GM18861 (cell line): Measurements from ENCODE around the gene DHPS.
"Not testable (repeated sequence)": the region's sequence is repeated elsewhere in the genome, so short reads cannot be mapped to it uniquely, and the experiment has no call there.

Experiments
- ATAC-seq: cut with Tn5 transposase; IDR thresholded peaks from one replicate; pipeline ENCODE4 v1.9.1; 2021; ENCODE audit not compliant: unreplicated experiment

Gene DHPS

DNA sequence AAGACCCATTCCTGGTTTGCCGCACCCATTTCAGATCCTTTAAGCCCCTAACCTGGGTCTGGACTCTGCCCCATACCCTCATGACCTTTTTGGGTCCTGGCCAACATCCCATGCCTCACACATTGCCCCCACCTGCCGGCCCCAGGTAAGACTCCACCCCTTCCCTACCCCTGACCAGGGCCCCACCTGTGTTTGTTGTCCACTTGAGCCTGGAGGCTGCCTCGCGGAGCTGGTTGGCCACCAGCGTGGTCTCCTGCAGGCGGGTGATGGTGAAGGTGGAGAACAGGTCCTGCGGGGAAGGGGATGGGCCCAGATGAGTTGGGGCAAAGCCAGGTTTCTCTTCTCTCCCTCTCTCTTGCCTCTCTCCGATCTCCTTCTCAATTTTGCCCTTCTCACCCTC lies 34.6 kb downstream of the DHPS start:
- ATAC-seq: no peak

DNA sequence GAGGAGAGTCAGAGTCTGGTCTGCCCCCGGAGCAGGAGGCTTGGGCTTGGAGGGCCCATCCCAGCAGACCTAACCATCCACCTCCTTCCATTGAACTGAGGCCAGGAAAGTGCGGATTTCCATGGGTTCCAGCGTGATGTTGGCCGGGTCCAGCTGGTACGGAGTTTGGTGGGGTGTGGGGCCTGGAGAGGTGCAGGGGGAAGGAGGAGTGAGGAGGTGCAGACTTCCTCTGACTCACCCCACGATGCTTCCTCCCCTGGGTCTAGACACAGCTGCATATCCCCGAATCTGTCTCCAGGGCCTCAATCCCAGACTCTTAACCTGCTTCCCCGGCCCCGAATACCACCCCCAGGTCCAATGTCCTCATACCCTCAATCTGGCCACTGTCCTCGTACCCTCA lies 35.1 kb downstream of the DHPS start:
- no peak for ATAC-seq

DNA sequence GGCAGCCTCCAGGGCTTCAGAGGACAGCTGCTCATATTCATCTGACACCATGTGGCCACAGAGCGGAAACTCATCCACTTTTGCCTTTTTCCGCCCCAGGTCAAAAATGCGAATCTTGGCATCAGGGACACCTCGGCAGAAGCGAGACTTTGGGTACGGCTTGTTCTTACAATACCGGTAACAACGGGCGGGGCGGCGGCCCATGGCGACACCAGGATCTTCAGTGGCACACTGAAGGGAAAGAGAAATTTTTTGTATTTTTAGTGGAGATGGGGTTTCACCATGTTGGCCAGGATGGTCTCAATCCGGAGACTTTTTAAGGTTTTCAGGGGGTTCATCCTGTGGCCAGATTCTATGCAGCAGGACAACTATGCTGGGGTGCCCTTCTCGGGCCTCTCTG lies 38.0 kb downstream of the DHPS start:
- not testable (repeated sequence) for ATAC-seq

DNA sequence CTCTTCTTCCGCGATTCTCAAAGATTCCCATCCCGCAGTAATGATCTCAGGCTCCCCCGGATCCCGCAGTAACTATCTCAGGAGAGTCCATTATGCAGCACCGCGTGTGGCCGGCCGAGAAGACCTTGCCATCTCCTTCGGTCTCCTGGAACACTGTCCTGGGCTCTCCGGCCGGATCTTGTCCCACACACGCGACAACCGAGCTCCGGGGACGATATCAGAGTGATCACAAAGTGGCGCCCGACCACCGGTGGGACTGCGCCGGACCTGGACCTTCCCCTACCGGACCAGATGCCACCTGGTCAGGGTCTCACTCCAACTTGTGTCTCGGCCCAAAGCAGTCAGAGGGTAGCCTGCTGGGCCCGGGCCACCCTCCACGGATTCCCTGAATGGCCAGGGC lies 39.2 kb downstream of the DHPS start:
- no peak for ATAC-seq

DNA sequence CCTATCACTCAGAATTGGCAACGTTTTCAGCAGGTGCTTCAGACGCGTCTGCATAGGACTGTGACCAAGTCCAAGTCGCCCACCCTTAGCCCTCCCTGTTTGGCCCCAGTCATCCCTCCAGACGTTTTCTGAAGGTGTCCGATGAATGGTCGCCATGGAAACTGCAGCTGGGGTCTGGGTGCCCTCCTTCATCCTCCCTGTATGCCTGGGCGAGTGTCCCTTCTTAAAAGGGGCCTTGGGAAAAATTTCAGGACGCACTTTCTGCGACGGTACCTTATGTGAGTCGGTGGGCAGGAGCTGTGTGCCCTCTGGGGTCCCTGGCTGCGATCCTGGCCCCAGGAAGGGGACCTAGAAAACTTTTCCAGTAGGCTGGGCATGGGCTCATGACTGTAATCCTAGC lies 40.2 kb downstream of the DHPS start:
- ATAC-seq: no peak

DNA sequence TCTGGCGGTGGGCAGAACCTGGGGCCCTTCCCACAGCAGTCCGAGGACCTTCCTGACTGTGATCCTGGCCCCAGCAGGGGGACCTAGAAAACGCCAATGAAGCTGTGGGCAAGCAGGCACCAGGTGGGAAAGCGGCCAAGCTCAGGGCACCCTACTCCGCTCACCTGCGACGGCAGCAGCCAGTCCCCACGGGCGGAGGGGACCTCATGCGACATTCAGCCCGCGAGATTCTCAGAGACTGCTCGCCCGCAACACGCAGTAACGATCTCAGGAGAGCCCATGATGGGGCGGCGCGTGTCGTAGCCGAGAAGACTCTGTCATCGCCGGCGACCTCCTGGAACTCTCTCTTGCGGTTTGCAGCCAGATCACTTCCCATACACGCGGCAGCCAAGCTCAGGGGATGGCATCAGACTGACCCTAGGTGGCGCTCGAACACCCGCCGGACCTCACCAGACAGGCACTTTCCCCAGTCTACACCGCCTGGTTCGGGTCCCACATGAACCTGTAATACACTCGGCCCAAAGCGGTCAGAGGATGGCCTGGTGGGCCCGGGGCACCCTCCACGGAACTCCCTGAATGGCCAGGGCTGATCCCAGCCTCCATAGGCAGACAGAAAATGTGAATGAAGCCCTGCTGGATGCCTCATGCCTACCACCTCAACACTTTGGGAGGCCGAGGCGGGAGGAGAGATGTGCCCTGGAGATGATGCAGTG lies 41.6 kb downstream of the DHPS start:
- ATAC-seq: no peak

DNA sequence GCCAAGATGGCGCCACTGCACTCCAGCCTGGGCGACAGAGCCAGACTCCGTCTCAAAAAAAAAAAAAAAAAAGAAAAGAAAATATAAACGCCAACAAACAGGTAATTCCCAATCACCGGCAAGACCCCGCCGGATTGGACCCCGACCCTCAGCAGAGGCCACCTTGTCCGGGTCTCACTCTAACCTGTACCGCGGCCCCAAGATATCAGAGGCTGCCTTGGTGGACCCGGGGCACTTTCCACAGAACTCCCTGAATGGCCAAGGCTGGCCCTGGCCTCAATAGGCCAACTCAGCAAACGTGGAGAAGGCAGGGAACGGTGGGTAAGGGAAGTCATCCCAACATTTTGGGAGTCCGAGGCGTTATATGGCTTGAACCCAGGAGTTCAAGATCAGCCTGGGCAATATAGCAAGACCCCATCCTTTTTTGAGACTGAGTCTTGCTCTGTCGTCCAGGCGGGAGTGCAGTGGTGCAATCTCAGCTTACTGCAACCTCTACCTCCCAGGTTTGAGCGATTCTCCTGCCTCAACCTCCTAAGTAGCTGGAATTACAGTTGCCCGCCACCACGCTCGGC lies 43.0 kb downstream of the DHPS start:
- no peak for ATAC-seq

DNA sequence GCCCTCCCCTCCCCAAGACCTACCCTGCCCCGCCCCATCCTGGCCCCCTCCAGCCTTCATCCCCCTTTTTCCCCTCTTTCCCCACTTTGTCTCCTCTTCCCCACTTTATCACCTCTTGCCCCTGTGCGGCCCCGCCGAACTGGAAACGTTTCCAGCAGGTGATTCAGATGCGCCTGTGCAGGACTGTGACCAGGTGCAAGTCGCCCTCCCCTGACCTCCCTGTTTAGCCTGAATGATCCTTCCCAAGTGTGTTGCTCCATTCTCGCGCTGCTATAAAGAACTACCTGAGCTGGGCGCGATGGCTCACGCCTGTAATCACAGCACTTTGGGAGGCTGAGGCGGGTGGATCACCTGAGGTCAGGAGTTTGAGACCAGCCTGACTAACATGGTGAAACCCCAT lies 45.0 kb downstream of the DHPS start:
- ATAC-seq: no peak

DNA sequence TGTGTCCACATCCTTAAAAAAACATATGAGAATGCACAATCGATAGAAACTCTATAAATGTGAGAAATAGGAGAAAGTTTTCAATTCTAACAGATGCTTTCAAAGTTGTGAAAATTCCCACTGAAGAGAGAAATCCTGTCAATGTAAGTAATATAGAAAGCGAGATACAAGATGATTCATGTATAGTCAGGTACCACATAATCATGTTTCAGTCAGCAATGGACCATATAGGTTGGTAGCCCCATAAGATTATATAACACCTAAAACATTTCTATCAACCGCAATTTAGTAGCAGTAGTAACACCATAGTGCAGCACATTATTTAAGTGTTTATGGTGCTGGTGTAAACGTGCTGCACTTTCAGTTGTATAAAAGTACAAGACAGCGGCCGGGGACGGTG lies 52.5 kb downstream of the DHPS start:
- ATAC-seq: no peak

DNA sequence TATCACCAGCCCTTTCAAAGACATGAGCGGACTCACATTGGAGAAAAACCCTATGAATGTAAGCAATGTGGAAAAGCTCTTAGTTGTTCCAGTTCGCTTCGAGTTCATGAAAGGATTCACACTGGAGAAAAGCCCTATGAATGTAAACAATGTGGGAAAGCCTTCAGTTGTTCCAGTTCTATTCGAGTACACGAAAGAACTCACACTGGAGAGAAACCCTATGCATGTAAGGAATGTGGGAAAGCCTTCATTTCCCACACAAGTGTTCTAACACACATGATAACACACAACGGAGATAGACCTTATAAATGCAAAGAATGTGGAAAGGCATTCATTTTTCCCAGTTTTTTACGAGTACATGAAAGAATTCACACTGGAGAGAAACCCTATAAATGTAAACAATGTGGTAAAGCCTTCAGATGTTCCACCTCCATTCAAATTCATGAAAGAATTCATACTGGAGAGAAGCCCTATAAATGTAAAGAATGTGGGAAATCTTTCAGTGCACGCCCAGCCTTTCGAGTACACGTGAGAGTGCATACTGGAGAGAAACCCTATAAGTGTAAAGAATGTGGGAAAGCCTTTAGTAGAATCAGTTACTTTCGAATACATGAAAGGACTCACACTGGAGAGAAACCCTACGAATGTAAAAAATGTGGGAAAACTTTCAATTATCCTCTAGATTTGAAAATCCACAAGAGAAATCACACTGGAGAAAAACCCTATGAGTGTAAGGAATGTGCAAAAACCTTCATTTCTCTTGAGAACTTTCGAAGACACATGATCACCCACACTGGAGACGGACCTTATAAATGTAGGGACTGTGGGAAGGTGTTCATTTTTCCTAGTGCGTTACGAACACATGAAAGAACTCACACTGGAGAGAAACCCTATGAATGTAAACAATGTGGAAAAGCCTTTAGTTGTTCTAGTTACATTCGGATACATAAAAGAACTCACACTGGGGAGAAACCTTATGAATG lies 53.3 kb downstream of the DHPS start:
- ATAC-seq: no peak

DNA sequence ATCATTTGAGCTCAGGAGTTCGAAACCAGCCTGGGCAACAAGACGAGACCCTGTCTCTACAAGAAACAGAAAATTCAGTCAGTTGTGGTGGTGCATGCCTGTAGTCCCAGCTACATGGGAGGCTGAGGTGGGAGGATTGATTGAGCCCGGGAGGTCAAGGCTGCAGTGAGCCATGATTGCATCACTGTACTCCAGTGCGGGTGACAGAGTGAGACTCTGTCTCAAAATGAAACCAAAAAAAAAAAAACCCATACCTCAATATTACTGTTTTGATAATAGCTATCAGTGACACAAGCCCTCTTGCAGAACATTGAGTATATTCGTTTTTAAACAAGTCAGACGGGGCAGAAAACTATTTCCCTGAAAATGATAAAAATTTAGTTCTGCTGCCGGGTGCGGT lies 54.7 kb downstream of the DHPS start:
- no peak for ATAC-seq
